Upper lobe of left lung (tissue), 6 donors: Measurements from ENCODE around the gene SDCCAG8. TPM values are rescaled to one million over a fixed set of nuclear protein-coding genes. Genes with fewer than 3 reads are reported as not detected.

ENCODE experiments used
- ATAC-seq, 2 donors: fragments of 200-7000 bp; cut with Tn5 transposase; one replicate each; pipeline ENCODE4 v1.9.1; 2022; ENCODE audit warnings: mild to moderate bottlenecking in 2 of 2, moderate library complexity in 2 of 2; ENCODE audit not compliant: low FRiP score in 2 of 2
- DNase-seq, 2 donors: peaks; one replicate each; pipeline ENCODE4 v3.0.0-alpha.2; 2019 to 2020
- H3K27ac ChIP-seq, 4 donors: fragments of 200-600 bp; sonication (generic); one replicate each; pipeline ENCODE4 v1.5.1; 2016 to 2019
- H3K27me3 ChIP-seq, 4 donors: fragments of 200-600 bp; sonication (generic); one replicate each; pipeline ENCODE4 v1.5.1; 2017 to 2019
- H3K36me3 ChIP-seq, 4 donors: fragments of 200-600 bp; sonication (generic); one replicate each; pipeline ENCODE4 v1.5.1; 2016 to 2019
- H3K4me1 ChIP-seq, 4 donors: fragments of 200-600 bp; sonication (generic); one replicate each; pipeline ENCODE4 v1.5.1; 2018 to 2019
- H3K4me3 ChIP-seq, 4 donors: fragments of 200-600 bp; sonication (generic); one replicate each; pipeline ENCODE4 v1.5.1; 2017 to 2019; ENCODE audit warnings: mild to moderate bottlenecking in 2 of 4, moderate library complexity in 1 of 4
- H3K9me3 ChIP-seq, 4 donors: fragments of 200-600 bp; sonication (generic); one replicate each; pipeline ENCODE4 v1.5.1; 2018 to 2019
- CTCF ChIP-seq, 6 experiments: fragments of 450-650 bp in 4 of 6; fragments of 200-600 bp in 2 of 6; sonication (generic) in 2 of 6; IDR thresholded peaks; one replicate each; pipeline ENCODE4 v1.5.1; 2016 to 2019; ENCODE audit warnings: antibody characterized with exemption in 6 of 6
- EP300 ChIP-seq, 4 donors: sonication (generic); formaldehyde crosslinking; IDR thresholded peaks; one replicate each; pipeline ENCODE4 v1.5.1; 2017; ENCODE audit warnings: antibody characterized with exemption in 4 of 4, control low read depth in 2 of 4
- POLR2A ChIP-seq, 4 donors: fragments of 450-650 bp; IDR thresholded peaks; one replicate each; pipeline ENCODE4 v1.5.1; 2016 to 2017; ENCODE audit warnings: antibody characterized with exemption in 4 of 4, mild to moderate bottlenecking in 2 of 4
- POLR2AphosphoS5 ChIP-seq, 2 donors: sonication (generic); formaldehyde crosslinking; IDR thresholded peaks; one replicate each; pipeline ENCODE4 v1.5.1; 2017; ENCODE audit warnings: antibody characterized with exemption in 2 of 2
- WGBS, 2 donors: methylation state at CpG; one replicate each; pipeline ENCODE4 v1.1.5; 2017 to 2018; 5-methylcytosine and 5-hydroxymethylcytosine counted together
- total RNA-seq, 6 donors: library from RNA; depleted of rRNA in 4 of 6; stranded (reverse); fragments of >200 nt in 4 of 6; gene quantifications; one replicate each; pipeline versions ENCODE4 v1.1.0 to v1.2.1, GENCODE V29; 2016 to 2021
- donor health status: DM: no; HTN: no; CAD: no; lungs with moderate emphysema.
- donor health status: DM: no; HTN: yes; CAD: no; lungs with severe emphysema.

The SDCCAG8 gene
- total RNA-seq, 6 donors from 2014 or later = 52.5 to 295 (median 95.2) TPM

- peak overlapping the region; percentile 0 to 99 (median 96) for H3K4me3 ChIP-seq
- no peak for TF ChIP-seq POLR2AphosphoS5 (IDR thresholded peaks at IDR 0.05)
- no peak for TF ChIP-seq CTCF (IDR thresholded peaks at IDR 0.05)
- no peak for TF ChIP-seq EP300 (IDR thresholded peaks at IDR 0.05)
- no peak for TF ChIP-seq POLR2A (IDR thresholded peaks at IDR 0.05)
- no peaks in the 10 kb centered on the region for H3K27me3 ChIP-seq
- H3K36me3 ChIP-seq = no peaks in the 10 kb centered on the region
- DNase-seq (no peak), ATAC-seq (no peak)
- peak overlapping the region; percentile 93 to 99 (median 96) for H3K27ac ChIP-seq
- no peaks in the 10 kb centered on the region for H3K9me3 ChIP-seq
- 10 to 13% methylated on average over 8 of the region's 8 CpGs for WGBS, 2 donors
- peaks cover 23 to 50% (median 47%) of the 10 kb centered on the region in 4 donors for H3K4me1 ChIP-seq
Observed at GRCh38 chr1:243253211-243253925, 2.5 kb upstream of the SDCCAG8 start.

DNA sequence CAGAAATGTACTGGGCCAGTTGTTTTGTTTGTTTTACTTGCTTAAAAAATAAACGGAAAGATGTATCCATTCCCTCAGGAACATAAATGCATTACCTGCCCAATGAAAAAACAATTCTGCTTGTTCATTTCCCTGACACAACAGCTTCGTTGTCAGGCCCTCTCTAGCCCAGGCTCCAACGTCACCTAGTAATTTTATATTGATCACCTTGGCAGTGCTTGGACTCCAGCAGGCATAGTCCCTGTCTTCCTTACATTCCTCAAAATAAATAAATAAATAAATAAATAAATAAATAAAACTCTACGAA lies 2.0 kb upstream of the SDCCAG8 start:
- 4 to 7% methylated on average over 4 of the region's 4 CpGs for WGBS, 2 donors
- Histone ChIP-seq H3K4me3 (peak overlapping the region; percentile 72 to 99 (median 96)), H3K4me1 (peaks cover 23 to 50% (median 46%) of the 10 kb centered on the region in 4 donors), H3K27me3 (no peaks in the 10 kb centered on the region), H3K9me3 (no peaks in the 10 kb centered on the region), H3K36me3 (no peaks in the 10 kb centered on the region), H3K27ac (peak overlapping the region; percentile 93 to 99 (median 96))
- ATAC-seq (no peak), DNase-seq (no peak)
- TF ChIP-seq CTCF (IDR thresholded peaks at IDR 0.05) = no peak
- TF ChIP-seq POLR2AphosphoS5 (IDR thresholded peaks at IDR 0.05) = no peak
- no peak for TF ChIP-seq POLR2A (IDR thresholded peaks at IDR 0.05)
- no peak for TF ChIP-seq EP300 (IDR thresholded peaks at IDR 0.05)

GRCh38 chr1:243254233-243254926 lies 1.5 kb upstream of the SDCCAG8 start:
- whole genome bisulfite sequencing, 2 donors = 2% methylated on average over 17 to 27 of the region's 50 CpGs
- Histone ChIP-seq H3K27ac (peak overlapping the region; percentile 93 to 99 (median 96)), H3K9me3 (no peaks in the 10 kb centered on the region), H3K4me3 (peak overlapping the region; percentile 72 to 99 (median 96)), H3K4me1 (peaks cover 23 to 50% (median 45%) of the 10 kb centered on the region in 4 donors), H3K36me3 (no peaks in the 10 kb centered on the region), H3K27me3 (no peaks in the 10 kb centered on the region)
- ATAC-seq (peak; percentile 37 to 51), DNase-seq (peak; percentile 68 to 85)
- TF ChIP-seq POLR2AphosphoS5 (IDR thresholded peaks at IDR 0.05) (peak; percentile 15 to 56), CTCF (IDR thresholded peaks at IDR 0.05) (no peak), POLR2A (IDR thresholded peaks at IDR 0.05) (peak in 2 of 4 donors; percentile 35 to 36), EP300 (IDR thresholded peaks at IDR 0.05) (no peak)

DNA sequence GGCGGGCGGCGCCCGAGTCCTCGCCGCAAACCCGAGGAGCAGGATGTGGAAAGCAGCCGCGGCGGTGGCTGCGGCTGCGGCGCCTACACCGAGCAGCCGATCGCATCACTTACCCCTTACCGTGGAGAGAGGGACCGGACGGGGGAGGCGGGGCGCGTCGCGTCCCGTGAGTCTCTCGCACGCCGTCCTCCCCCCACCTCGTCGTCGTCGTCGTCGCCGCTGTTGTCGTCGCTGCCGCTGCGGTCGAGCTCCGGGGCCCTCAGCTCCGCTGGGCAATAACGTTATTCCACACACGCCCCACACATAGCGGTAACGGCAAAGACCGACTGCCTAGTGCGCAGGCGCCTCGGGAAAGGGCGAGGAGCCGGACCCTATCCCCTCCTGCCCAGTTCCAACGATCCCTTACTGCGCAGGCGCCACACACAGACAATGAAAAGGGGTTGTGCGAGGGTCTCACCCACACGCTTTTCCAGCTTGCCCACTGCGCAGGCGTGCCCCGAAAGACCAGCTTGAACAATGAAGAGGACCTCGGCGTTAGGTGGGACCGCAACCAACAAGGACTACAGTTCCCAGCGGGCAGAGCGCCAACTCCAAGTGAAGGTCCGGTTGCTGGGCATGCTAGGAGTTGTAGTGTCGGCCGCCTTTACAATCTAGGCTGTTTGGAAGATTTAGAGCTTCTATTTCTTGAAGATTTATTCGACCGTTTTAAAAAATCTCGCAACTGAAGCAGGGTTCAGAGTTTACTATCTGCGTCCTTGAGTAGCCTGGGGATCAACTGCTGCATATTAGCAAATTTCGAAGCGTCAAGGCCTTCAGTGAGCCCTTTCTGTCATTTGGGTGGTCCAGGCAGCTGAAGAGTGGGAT lies 682 bp upstream of the SDCCAG8 start, which contains the start of gene CEP170:
Gene CEP170 (minus strand): TSS at position 355 of the 864 bp plus-strand sequence. CDS start 30,001 bp downstream, outside the sequence.
- Histone ChIP-seq H3K9me3 (no peaks in the 10 kb centered on the region), H3K36me3 (no peaks in the 10 kb centered on the region), H3K27me3 (no peaks in the 10 kb centered on the region), H3K4me3 (peak within 1 kb of the TSS; percentile 72 to 99 (median 96)), H3K27ac (peak within 1 kb of the TSS; percentile 93 to 99 (median 96)), H3K4me1 (peaks cover 23 to 52% (median 45%) of the 10 kb centered on the region in 4 donors)
- WGBS, 2 donors = 0% methylated on average over 12 to 36 of the region's 74 CpGs
- ATAC-seq (peak; percentile 92 to 93), DNase-seq (peak; percentile 93 to 96)
- TF ChIP-seq POLR2AphosphoS5 (IDR thresholded peaks at IDR 0.05) (peak; percentile 71 to 89), EP300 (IDR thresholded peaks at IDR 0.05) (no peak), POLR2A (IDR thresholded peaks at IDR 0.05) (peak in 3 of 4 donors; percentile 71 to 83 (median 73)), CTCF (IDR thresholded peaks at IDR 0.05) (no peak)
